ENCODE data around the gene TPCN1. TPM values are rescaled to one million over a fixed set of nuclear protein-coding genes. Genes with fewer than 3 reads are reported as not detected.

TPCN1 gene
- total and polyA plus RNA-seq, 2 experiments from 2014 or later, result 14.4 to 16.2 TPM

DNA sequence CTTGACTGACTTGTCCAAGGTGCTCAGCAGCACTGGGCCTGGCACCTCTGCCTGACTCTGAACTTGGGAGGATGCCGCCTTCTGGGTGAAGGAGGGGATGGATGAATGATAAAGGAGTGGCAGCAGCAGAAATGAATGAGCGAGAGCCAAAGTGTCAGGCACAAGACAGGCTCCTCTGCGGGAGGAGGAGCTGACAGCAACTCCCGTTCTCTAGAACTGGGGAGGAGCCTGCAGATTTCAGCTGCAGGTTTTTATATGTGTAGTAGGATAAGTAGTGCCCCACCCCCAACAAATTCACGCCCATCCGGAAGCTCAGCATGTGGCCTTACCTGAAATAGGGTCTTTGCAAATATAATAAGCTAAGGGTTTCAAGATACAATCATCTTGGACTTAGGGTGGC lies 80.5 kb downstream of the TPCN1 start:
- Histone ChIP-seq H3K27me3 (ENCODE audit: insufficient read depth) (no peaks in the 10 kb centered on the region), H3K27ac (ENCODE audit: low read depth) (no peak overlapping the region), H3K9me2 (ENCODE audit: insufficient read depth) (no peaks in the 10 kb centered on the region), H4K20me1 (replicated peaks; ENCODE audit: insufficient read depth) (no peaks in the 10 kb centered on the region), H3K4me2 (no peak overlapping the region), H3K79me2 (replicated peaks; ENCODE audit: insufficient read depth) (no peaks in the 10 kb centered on the region), H3K4me3 (no peak overlapping the region), H3K36me3 (ENCODE audit: insufficient read depth) (no peaks in the 10 kb centered on the region), H3F3A (replicated peaks; ENCODE audit: low read depth) (0 out of 2 replicates have a peak, but pooled peaks cover 3% of the 10 kb centered on the region), H3K4me1 (ENCODE audit: insufficient read depth) (peaks cover 12% of the 10 kb centered on the region; the same call in 1 of the 2 replicates), H2AFZ (no peak overlapping the region)
- no peak overlapping the region for H3K27ac Mint-ChIP-seq
- DNase-seq (ENCODE audit: low spot score) (no peak), ATAC-seq (no peak)
- H3K4me1 Mint-ChIP-seq, result peaks cover 28% of the 10 kb centered on the region
- H3K9me3 Mint-ChIP-seq, result no peaks in the 10 kb centered on the region; the same call in 2 of the 3 replicates
- no peak overlapping the region for H3K4me3 Mint-ChIP-seq
- H3K27me3 Mint-ChIP-seq (ENCODE audit: insufficient read depth, low read depth, poor library complexity), result peaks cover 12% of the 10 kb centered on the region
- TF ChIP-seq ZNF114 (CRISPR knock-in tag; IDR thresholded peaks at IDR 0.05) (no peak), POLR2AphosphoS5 (IDR thresholded peaks at IDR 0.05; ENCODE audit: low read depth) (no peak), EZH2 (IDR thresholded peaks at IDR 0.05; ENCODE audit: low read depth, unreplicated experiment) (no peak), EZH2phosphoT487 (IDR thresholded peaks at IDR 0.05; ENCODE audit: unreplicated experiment) (no peak), ZNF331 (CRISPR knock-in tag; IDR thresholded peaks at IDR 0.05; ENCODE audit: low read depth) (no peak), NANOG (IDR thresholded peaks at IDR 0.05; ENCODE audit: borderline replicate concordance) (no peak), JUNB (IDR thresholded peaks at IDR 0.05; ENCODE audit: unreplicated experiment) (no peak), CREB1 (CRISPR knock-in tag; IDR thresholded peaks at IDR 0.05; ENCODE audit: low read depth) (no peak), STAT1 (IDR thresholded peaks at IDR 0.05; ENCODE audit: unreplicated experiment) (no peak)
- TF ChIP-seq, protein P1, sequence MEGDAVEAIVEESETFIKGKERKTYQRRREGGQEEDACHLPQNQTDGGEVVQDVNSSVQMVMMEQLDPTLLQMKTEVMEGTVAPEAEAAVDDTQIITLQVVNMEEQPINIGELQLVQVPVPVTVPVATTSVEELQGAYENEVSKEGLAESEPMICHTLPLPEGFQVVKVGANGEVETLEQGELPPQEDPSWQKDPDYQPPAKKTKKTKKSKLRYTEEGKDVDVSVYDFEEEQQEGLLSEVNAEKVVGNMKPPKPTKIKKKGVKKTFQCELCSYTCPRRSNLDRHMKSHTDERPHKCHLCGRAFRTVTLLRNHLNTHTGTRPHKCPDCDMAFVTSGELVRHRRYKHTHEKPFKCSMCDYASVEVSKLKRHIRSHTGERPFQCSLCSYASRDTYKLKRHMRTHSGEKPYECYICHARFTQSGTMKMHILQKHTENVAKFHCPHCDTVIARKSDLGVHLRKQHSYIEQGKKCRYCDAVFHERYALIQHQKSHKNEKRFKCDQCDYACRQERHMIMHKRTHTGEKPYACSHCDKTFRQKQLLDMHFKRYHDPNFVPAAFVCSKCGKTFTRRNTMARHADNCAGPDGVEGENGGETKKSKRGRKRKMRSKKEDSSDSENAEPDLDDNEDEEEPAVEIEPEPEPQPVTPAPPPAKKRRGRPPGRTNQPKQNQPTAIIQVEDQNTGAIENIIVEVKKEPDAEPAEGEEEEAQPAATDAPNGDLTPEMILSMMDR (conservative IDR thresholded peaks at IDR 0.05; ENCODE audit: low read depth in 2 of 2), result no peak
- TF ChIP-seq, protein P2, sequence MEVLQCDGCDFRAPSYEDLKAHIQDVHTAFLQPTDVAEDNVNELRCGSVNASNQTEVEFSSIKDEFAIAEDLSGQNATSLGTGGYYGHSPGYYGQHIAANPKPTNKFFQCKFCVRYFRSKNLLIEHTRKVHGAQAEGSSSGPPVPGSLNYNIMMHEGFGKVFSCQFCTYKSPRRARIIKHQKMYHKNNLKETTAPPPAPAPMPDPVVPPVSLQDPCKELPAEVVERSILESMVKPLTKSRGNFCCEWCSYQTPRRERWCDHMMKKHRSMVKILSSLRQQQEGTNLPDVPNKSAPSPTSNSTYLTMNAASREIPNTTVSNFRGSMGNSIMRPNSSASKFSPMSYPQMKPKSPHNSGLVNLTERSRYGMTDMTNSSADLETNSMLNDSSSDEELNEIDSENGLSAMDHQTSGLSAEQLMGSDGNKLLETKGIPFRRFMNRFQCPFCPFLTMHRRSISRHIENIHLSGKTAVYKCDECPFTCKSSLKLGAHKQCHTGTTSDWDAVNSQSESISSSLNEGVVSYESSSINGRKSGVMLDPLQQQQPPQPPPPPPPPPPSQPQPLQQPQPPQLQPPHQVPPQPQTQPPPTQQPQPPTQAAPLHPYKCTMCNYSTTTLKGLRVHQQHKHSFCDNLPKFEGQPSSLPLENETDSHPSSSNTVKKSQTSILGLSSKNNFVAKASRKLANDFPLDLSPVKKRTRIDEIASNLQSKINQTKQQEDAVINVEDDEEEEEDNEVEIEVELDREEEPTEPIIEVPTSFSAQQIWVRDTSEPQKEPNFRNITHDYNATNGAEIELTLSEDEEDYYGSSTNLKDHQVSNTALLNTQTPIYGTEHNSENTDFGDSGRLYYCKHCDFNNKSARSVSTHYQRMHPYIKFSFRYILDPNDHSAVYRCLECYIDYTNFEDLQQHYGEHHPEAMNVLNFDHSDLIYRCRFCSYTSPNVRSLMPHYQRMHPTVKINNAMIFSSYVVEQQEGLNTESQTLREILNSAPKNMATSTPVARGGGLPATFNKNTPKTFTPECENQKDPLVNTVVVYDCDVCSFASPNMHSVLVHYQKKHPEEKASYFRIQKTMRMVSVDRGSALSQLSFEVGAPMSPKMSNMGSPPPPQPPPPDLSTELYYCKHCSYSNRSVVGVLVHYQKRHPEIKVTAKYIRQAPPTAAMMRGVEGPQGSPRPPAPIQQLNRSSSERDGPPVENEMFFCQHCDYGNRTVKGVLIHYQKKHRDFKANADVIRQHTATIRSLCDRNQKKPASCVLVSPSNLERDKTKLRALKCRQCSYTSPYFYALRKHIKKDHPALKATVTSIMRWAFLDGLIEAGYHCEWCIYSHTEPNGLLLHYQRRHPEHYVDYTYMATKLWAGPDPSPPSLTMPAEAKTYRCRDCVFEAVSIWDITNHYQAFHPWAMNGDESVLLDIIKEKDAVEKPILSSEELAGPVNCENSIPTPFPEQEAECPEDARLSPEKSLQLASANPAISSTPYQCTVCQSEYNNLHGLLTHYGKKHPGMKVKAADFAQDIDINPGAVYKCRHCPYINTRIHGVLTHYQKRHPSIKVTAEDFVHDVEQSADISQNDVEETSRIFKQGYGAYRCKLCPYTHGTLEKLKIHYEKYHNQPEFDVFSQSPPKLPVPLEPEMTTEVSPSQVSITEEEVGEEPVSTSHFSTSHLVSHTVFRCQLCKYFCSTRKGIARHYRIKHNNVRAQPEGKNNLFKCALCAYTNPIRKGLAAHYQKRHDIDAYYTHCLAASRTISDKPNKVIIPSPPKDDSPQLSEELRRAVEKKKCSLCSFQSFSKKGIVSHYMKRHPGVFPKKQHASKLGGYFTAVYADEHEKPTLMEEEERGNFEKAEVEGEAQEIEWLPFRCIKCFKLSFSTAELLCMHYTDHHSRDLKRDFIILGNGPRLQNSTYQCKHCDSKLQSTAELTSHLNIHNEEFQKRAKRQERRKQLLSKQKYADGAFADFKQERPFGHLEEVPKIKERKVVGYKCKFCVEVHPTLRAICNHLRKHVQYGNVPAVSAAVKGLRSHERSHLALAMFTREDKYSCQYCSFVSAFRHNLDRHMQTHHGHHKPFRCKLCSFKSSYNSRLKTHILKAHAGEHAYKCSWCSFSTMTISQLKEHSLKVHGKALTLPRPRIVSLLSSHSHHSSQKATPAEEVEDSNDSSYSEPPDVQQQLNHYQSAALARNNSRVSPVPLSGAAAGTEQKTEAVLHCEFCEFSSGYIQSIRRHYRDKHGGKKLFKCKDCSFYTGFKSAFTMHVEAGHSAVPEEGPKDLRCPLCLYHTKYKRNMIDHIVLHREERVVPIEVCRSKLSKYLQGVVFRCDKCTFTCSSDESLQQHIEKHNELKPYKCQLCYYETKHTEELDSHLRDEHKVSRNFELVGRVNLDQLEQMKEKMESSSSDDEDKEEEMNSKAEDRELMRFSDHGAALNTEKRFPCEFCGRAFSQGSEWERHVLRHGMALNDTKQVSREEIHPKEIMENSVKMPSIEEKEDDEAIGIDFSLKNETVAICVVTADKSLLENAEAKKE (CRISPR knock-in tag; IDR thresholded peaks at IDR 0.05), result no peak
- TF ChIP-seq, protein P3, sequence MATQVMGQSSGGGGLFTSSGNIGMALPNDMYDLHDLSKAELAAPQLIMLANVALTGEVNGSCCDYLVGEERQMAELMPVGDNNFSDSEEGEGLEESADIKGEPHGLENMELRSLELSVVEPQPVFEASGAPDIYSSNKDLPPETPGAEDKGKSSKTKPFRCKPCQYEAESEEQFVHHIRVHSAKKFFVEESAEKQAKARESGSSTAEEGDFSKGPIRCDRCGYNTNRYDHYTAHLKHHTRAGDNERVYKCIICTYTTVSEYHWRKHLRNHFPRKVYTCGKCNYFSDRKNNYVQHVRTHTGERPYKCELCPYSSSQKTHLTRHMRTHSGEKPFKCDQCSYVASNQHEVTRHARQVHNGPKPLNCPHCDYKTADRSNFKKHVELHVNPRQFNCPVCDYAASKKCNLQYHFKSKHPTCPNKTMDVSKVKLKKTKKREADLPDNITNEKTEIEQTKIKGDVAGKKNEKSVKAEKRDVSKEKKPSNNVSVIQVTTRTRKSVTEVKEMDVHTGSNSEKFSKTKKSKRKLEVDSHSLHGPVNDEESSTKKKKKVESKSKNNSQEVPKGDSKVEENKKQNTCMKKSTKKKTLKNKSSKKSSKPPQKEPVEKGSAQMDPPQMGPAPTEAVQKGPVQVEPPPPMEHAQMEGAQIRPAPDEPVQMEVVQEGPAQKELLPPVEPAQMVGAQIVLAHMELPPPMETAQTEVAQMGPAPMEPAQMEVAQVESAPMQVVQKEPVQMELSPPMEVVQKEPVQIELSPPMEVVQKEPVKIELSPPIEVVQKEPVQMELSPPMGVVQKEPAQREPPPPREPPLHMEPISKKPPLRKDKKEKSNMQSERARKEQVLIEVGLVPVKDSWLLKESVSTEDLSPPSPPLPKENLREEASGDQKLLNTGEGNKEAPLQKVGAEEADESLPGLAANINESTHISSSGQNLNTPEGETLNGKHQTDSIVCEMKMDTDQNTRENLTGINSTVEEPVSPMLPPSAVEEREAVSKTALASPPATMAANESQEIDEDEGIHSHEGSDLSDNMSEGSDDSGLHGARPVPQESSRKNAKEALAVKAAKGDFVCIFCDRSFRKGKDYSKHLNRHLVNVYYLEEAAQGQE (IDR thresholded peaks at IDR 0.05; ENCODE audit: unreplicated experiment), result no peak
- TF ChIP-seq, protein P4, sequence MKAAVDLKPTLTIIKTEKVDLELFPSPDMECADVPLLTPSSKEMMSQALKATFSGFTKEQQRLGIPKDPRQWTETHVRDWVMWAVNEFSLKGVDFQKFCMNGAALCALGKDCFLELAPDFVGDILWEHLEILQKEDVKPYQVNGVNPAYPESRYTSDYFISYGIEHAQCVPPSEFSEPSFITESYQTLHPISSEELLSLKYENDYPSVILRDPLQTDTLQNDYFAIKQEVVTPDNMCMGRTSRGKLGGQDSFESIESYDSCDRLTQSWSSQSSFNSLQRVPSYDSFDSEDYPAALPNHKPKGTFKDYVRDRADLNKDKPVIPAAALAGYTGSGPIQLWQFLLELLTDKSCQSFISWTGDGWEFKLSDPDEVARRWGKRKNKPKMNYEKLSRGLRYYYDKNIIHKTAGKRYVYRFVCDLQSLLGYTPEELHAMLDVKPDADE (IDR thresholded peaks at IDR 0.05), result no peak
- no peaks in the 10 kb centered on the region for H3K36me3 Mint-ChIP-seq (ENCODE audit: low read depth)
